Stomach (tissue), 9 donors: ENCODE data around the gene ARFIP1. TPM values are rescaled to one million over a fixed set of nuclear protein-coding genes. Genes with fewer than 3 reads are reported as not detected.
A peak's percentile ranks its signal among the peaks of the same experiment; 100 is the strongest.

ENCODE experiments used
- DNase-seq, 2 donors: peaks; one replicate each; pipeline versions ENCODE4 v3.0.0 to v3.0.0-alpha.2; 2013 to 2019
- H3K27ac ChIP-seq, 5 donors: fragments of 200-600 bp in 4 of 5; sonication (generic) in 4 of 5; one replicate each; pipeline ENCODE4 v1.5.1; 2013 to 2019; ENCODE audit warnings: mild to moderate bottlenecking in 1 of 5, moderate library complexity in 1 of 5
- H3K27me3 ChIP-seq, 3 donors: fragments of 200-600 bp; sonication (generic); one replicate each; pipeline ENCODE4 v1.5.1; 2017 to 2019; ENCODE audit warnings: mixed run types in 1 of 3
- H3K36me3 ChIP-seq, 4 donors: fragments of 200-600 bp; sonication (generic); 1 replicate in 3 of 4; 2 replicates in 1 of 4; pipeline ENCODE4 v1.5.1; 2016 to 2019
- H3K4me1 ChIP-seq, 4 donors: fragments of 200-600 bp; sonication (generic); one replicate each; pipeline ENCODE4 v1.5.1; 2016 to 2019
- H3K4me3 ChIP-seq, 4 donors: fragments of 200-600 bp; sonication (generic) in 3 of 4; one replicate each; pipeline ENCODE4 v1.5.1; 2016 to 2019; ENCODE audit warnings: mild to moderate bottlenecking in 1 of 4
- H3K9me3 ChIP-seq, 4 donors: fragments of 200-600 bp; sonication (generic); one replicate each; pipeline ENCODE4 v1.5.1; 2016 to 2019
- CTCF ChIP-seq, 7 experiments: fragments of 450-650 bp in 4 of 7; fragments of 200-600 bp in 3 of 7; sonication (generic) in 3 of 7; IDR thresholded peaks; one replicate each; pipeline ENCODE4 v1.5.1; 2016 to 2019; ENCODE audit warnings: antibody characterized with exemption in 7 of 7, control low read depth in 2 of 7, mild to moderate bottlenecking in 1 of 7
- EP300 ChIP-seq: sonication (generic); formaldehyde crosslinking; IDR thresholded peaks from one replicate; pipeline ENCODE4 v1.6.1; 2017; ENCODE audit warnings: antibody characterized with exemption
- POLR2A ChIP-seq, 4 donors: fragments of 450-650 bp; IDR thresholded peaks; one replicate each; pipeline ENCODE4 v1.6.1; 2016; ENCODE audit warnings: antibody characterized with exemption in 4 of 4, control low read depth in 2 of 4, mild to moderate bottlenecking in 1 of 4, moderate library complexity in 1 of 4
- POLR2AphosphoS5 ChIP-seq, 3 donors: sonication (generic); formaldehyde crosslinking; IDR thresholded peaks; one replicate each; pipeline ENCODE4 v1.6.1; 2016; ENCODE audit warnings: antibody characterized with exemption in 3 of 3
- WGBS, 5 donors: extraction: QIAGEN DNeasy Blood & Tissue Kit in 3 of 5; methylation state at CpG; one replicate each; pipeline versions ENCODE4 v1.1.5 to v1.1.7; 2013 to 2018; 5-methylcytosine and 5-hydroxymethylcytosine counted together
- intact Hi-C: fragments of 100-400 bp; cut with DNase I; formaldehyde crosslinking; loops from one replicate; pipeline ENCODE4 v1.15.1; 2023; ENCODE audit warnings: low total_unique reads
- polyA plus RNA-seq, 3 donors: library from polyadenylated mRNA; stranded (reverse); fragments of 200-250 nt; gene quantifications; one replicate each; pipeline ENCODE4 v1.2.3, GENCODE V29; 2013
- total RNA-seq, 5 donors: library from RNA; depleted of rRNA; stranded (reverse); fragments of >200 nt; gene quantifications; one replicate each; pipeline versions ENCODE4 v1.1.0 to v1.2.3, GENCODE V29; 2014 to 2016
- donor health status: healthy with polysubstance abuse.
- donor health status: Bipolar disorder and iron deficiency.
- donor health status: healthy.

Gene ARFIP1
- total and polyA plus RNA-seq, 8 donors, result 15.3 to 103 (median 39.4) TPM

DNA sequence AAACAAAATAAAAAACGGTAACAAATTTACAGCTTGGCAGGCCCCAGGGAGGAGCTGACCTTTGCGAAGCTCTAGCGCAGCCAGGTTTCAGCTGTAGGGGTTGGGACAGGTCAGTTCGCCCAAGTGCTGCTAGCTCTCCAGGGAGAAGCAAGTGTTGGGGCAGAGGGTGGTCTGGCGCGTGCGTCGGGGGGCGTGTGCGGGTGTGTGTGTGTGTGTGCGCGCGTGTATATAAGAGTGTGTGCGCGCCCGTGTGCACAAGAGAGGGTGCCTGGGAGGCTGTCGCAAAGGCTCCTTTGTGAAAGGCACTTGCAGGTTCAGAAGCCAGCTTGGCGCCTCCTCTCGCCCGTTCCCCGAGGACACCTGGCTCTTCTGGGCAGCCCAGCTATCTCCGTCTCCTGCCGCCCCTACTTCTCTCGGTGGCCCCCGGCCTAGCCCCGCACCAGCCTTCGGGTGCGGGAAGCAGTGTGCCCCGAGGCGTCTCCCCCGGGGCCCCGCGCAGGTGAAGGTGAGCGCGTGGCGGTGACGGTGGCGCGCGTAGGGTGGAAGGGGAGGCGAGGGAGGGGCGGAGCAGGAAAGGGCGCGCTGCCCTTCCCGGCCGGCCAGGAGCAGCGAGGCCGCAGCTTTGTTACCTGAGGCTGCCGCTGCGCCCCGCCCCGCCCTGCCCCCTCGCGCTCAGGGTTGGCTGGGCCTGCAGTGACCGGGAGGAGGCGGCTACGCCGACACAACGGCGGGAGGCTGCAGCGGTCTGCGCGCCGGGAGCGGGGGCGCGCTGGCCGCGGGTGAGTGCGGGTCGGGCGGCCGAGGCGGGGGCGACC is 156.1 kb downstream of the ARFIP1 start, which contains the start of gene FHDC1:
FHDC1 (plus strand) TSS at position 693 of the 815 bp plus-strand sequence. CDS start 6,735 bp downstream, outside the sequence.
- peak; percentile 90 to 96 for DNase-seq
- intact Hi-C loops, result no loop called here
- Histone ChIP-seq H3K4me1 (peaks cover 24 to 39% (median 38%) of the 10 kb centered on the region in 4 donors), H3K4me3 (peak within 1 kb of the TSS; percentile 59 to 86 (median 72)), H3K9me3 (no peaks in the 10 kb centered on the region), H3K36me3 (no peaks in the 10 kb centered on the region), H3K27ac (peak within 1 kb of the TSS; percentile 87 to 99 (median 90)), H3K27me3 (peaks cover 0 to 51% (median 16%) of the 10 kb centered on the region in 3 donors)
- peak in 1 of 4 donors; percentile 48 for TF ChIP-seq POLR2A (IDR thresholded peaks at IDR 0.05)
- TF ChIP-seq EP300, result no peak
- peak in 1 of 7 experiments; percentile 31 for TF ChIP-seq CTCF (IDR thresholded peaks at IDR 0.05)
- TF ChIP-seq POLR2AphosphoS5 (IDR thresholded peaks at IDR 0.05), result peak in 2 of 3 donors; percentile 83 to 92
- WGBS, 5 donors, result 2 to 12% (median 3%) methylated on average over 31 to 75 of the region's 75 CpGs

GRCh38 chr4:152936446-152937335 is 156.9 kb downstream of the ARFIP1 start:
- Histone ChIP-seq H3K4me1 (peaks cover 24 to 38% (median 36%) of the 10 kb centered on the region in 4 donors), H3K9me3 (no peaks in the 10 kb centered on the region), H3K4me3 (peak overlapping the region; percentile 59 to 86 (median 72)), H3K27ac (peak overlapping the region; percentile 87 to 99 (median 90)), H3K36me3 (no peaks in the 10 kb centered on the region), H3K27me3 (peaks cover 0 to 51% (median 16%) of the 10 kb centered on the region in 3 donors)
- 0 to 1% (median 1%) methylated on average over 51 to 93 of the region's 93 CpGs for WGBS, 5 donors
- no peak for TF ChIP-seq CTCF (IDR thresholded peaks at IDR 0.05)
- no peak for TF ChIP-seq POLR2A (IDR thresholded peaks at IDR 0.05)
- TF ChIP-seq EP300, result no peak
- TF ChIP-seq POLR2AphosphoS5 (IDR thresholded peaks at IDR 0.05), result no peak
- intact Hi-C loops, result no loop called here
- peak; percentile 57 to 78 for DNase-seq

GRCh38 chr4:152937336-152938236 is 157.8 kb downstream of the ARFIP1 start:
- Histone ChIP-seq H3K36me3 (no peaks in the 10 kb centered on the region), H3K27ac (peak overlapping the region; percentile 87 to 99 (median 90)), H3K27me3 (peaks cover 0 to 51% (median 16%) of the 10 kb centered on the region in 3 donors), H3K9me3 (no peaks in the 10 kb centered on the region), H3K4me1 (peaks cover 24 to 38% (median 36%) of the 10 kb centered on the region in 4 donors), H3K4me3 (peak overlapping the region; percentile 59 to 86 (median 72))
- peak; percentile 45 to 88 for DNase-seq
- intact Hi-C loops, result no loop called here
- WGBS, 5 donors, result 0 to 1% (median 0%) methylated on average over 24 to 91 of the region's 91 CpGs
- TF ChIP-seq POLR2AphosphoS5 (IDR thresholded peaks at IDR 0.05), result no peak
- no peak for TF ChIP-seq EP300
- no peak for TF ChIP-seq POLR2A (IDR thresholded peaks at IDR 0.05)
- TF ChIP-seq CTCF (IDR thresholded peaks at IDR 0.05), result no peak
